HG03442 (cell line): ENCODE data around the gene STX8.

Source experiments
- ATAC-seq: cut with Tn5 transposase; IDR thresholded peaks from one replicate; pipeline ENCODE4 v1.9.1; 2021; ENCODE audit warnings: mild to moderate bottlenecking, moderate library complexity; ENCODE audit not compliant: unreplicated experiment

Gene STX8

DNA sequence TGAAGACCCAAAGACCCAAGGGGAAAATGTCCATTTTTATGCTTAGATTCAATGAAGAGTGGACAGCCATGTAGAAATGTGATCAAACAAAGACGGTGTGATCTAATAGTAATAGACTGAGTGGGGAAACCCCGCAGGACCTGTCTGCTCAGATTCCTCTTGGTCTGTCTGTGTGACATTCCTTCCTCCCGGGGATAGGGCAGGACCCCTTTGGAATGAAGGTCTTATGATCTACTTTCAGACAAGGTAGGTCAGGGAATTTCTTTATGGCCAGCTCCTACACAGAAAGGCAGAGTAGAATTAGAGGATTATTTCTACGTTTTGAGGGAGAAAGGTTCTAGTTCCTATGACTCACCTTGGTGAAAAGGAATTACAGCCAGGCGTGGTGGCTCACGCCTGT, 267.6 kb downstream of the STX8 start:
- ATAC-seq = no peak

DNA sequence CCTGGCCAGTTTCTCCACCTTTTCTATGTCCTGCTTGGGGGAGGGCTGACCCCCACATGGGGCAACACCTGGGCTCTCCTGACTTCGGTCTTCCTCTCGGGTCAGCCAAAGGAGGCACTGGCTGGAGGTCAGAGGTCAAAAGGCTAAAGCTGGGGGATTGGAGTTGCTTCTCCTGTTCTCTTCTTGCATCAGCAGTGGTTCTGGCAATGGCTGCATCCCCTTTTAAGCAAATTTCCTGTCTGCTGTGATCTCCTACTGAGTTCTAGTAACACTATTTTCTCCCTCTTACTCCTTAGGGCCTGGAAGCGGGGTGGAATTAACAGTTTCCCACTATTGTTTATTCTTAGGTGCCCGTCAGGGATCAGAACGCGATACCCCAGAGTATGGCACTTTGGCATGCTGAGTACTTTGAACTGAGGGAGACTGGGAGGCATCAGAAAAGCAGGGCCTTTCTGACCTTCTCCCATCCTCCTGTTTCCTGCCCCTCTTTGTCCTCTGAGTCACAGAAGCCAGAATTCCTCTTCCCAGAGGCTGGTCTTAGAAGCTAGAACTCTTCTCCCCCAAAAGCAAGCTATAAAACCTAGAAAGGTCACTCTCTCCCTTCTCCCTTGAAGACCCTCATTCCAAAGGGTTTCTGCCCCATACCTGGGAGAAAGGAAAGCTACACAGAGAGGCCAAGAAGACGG, 268.2 kb downstream of the STX8 start:
- ATAC-seq = no peak

DNA sequence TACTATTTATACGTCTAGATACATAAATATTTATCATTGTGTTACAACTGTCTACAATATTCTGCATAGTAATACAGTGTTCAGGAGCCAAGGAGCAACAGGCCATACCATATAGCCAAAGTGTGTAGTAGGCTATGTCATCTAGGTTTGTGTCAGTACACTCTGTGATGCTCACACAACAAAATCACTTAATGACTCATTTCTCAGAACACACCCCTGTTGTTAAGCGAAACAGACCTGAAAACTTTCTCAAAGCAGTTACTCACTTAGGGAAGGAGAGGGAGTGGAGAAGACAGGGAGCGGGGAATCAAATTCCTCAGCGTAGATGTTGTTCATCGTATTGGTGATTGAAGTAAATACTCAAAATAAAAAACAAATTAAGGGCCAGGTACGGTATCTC, 269.5 kb downstream of the STX8 start:
- ATAC-seq = no peak

DNA sequence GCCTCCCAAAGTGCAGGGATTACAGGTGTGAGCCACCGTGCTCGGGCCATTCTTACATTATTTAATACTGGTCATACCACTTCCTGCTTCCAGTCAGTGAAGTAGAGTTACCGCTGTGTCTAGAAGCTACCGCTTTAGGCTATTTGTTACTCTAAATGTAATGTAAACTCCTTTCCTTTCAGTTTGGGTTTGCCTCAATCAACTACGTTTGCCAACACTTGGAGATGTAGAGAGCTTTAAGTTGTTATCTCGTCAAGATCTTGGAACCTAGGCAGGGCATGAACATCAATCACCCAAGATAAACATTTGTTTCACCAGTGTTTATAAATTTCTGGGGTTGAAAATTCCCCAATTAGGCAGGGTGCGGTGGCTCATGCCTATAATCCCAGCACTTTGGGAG, 275.9 kb downstream of the STX8 start:
- ATAC-seq = no peak

DNA sequence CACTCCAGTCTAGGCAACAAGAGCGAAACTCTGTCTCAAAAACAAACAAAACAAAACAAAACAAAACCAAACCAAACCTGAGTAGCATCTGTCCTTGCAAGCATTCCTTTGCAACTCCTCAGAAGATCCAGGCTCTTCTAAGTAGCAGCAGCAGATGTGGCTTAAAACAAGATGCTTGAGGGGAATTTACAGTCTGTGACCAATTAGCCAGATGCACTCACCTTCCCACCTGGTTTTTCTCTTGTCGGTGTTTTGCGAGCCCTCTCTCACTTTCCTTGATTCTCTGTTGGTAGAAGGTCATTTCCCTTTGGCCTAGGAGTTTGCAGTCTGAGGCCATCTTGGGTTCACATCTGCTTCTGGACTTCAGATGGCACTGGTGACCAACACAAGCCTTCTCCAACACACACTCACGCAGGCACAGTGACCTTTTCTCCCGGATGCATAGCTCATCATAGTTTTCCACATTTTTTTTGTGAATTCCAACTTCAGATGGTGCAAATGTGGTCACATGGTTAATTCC, 276.8 kb downstream of the STX8 start:
- no peak for ATAC-seq

DNA sequence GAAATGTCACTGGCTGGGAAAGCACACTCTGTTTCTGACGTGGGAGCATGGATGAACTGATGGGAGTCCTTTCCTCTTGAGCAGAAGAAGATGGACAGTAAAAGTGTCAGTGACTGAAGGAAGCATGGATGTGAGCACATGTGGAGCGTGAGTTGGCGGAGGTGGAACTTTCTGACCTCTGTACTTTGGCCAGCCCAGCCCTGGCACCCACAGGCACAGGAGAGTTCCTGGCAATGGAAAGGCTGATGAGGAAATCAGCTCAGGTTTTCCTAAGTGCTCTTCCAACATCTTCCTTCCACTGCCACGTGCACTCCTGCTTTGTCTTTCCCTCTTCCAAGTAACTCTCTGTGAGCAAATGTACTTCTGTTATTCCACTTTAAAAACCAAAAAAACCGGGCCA, 277.5 kb downstream of the STX8 start:
- no peak for ATAC-seq

DNA sequence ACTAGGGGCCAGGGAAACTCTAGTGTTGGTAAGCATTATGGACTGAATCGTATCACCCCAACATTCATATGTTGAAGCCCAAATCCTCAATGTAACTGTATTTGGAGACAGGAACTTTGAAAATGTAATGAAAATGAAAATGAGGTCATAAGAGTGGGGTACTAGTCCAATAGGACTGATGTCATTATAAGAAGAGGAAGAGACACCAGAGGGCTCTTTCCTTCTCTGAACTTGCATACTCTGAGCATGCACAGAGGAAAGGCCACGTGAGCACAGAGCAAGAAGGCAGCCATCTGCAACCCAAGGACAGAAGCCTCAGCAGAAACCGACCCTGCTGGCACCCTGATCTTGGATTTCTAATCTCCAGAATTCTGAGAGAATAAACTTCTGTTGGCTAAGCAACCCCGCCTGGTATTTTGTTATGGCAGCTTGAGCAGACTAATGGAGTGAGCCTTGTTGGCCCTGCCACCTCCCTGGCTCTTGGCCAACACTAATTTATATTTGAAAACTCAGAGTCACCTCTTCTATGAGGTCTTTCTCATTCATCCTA, 280.9 kb downstream of the STX8 start:
- no peak for ATAC-seq

DNA sequence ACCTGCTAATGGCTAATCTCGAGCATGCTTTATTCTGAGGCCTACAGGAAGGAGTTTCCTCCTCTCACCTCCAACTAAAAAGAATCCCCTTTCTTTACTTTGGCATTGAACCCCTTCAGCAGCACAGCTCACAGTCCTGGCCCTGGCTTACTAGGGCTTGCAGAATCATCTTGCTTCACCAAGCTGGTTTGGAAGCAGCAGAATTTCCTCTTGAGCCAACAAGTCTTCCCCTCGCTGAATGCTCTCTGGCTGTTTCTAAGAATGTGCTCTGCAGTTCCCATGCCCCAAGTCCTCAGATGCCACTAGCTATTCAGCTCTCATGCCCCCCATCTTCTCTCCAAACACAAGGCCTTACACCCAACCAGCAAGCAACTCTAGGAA, 283.1 kb downstream of the STX8 start:
- no peak for ATAC-seq

DNA sequence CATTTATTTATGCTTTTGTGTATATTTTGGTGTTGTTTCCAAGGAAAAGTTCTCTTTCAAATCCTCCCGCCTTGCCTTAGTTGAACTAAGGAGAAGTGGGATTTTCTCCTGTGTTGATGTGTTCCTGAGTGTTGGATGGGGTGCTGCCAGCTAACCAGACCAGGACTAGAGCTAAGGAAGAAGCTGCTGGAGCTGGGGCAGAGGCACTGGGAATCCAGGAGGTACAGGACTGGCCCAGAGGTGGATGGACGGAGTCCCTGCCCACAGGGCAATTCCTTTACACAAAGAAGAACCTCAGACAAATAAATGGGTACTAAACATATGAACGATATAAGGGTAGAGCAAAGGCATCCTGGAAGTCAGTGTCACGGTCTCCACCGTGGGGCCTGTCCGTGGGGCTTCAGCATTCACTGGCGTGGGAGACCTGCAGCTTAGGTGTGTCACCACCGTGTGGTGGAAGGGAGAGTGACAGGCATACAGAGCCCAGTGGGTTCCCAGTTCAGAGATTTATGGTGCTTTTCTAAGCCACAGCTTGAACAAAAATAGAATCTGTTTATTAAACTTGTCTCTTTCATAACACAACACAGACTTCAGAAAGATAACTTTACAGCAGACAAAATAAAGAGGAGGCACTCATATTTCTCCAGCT, 283.6 kb downstream of the STX8 start:
- ATAC-seq = no peak

DNA sequence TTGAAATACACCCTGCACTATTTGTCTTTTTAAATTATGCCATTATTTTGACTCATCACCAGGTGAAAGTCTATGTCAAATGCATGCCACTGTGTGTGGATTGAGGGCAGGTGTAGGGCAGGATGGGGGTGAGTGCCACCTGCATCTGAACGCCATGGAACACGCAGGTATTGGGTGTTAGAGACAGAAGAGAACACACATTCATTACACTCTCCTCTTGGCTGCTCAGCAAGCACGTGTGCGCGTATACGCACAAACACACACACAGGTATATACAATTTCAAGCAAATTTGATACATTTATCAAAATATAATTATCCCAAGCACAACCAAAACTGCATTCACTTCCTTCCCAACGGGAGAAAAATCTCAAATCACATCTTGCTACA, 285.4 kb downstream of the STX8 start:
- no peak for ATAC-seq

DNA sequence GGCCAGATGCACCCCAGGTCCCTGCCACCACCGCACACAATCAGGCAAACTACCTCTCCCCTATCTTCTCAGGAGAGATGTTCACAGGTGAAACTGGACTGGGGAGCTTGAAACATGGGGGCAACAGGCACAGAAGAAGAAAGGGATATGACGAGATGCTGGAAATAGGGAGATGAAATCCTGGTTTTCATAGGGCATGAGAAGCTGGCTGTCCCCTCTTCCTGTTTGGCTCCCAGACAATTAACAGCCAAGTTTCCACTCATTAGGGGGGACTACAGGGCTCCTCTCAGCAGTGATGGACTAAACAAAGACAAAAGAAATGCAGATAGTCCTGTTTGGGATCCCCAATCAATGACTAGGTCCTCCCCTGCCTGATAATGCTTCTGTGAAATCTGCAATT, 288.3 kb downstream of the STX8 start:
- ATAC-seq = no peak

DNA sequence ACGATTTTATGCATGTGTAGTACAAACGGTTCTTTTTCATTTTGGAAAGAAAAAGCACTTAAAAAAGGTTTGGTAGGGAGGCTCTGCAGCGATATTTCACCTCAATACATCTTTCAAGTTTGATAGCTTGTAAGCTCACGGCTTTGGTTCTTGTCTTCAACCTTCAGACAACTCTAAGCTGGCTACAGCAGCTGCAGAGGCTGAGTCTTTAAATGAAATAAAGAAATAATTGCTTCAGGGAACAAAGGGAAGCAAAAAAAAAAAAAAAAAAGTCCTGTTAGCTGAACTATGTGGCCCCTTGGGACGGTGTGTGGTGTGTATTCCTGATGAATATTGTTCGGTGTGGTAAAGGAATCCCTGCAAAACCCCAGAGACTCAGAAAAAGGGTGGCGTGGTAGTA, 289.2 kb downstream of the STX8 start:
- no peak for ATAC-seq

DNA sequence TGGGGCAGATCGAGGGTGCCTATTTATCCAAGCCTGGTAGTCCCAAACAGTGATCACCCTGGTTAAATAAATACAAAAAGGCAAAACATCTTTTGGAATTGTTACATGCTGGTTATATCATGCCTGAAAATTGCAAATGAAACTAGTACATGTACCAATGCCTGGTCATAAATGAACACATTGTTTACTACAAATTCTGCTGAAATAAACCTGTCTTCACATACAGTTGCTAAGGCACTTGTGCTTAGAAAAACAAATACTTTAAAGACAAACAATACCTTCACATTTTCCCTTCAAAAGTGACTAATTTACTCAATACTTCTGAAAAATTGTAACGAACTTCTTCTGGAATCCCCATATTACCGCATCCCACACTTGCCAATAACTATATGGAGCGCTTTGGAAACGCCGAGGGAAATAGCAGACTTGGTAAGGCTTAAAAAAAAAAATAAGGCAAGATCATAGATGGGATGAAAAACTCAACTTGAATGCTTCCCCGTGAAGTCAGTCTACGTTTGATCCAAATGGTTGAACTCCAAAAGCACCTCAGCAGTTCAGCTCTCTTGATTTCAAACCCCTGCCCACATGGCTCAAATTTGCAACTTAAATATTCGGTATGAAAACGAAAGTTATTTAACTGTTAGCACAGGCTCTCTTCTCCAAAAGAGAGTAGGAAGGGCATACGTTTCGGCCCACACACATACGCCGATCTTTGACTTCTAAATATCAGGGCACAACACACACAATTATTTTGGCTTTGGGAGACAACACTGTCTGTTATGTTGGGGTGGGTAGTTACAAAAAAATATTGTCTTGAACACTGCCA, 289.8 kb downstream of the STX8 start:
- ATAC-seq = no peak

DNA sequence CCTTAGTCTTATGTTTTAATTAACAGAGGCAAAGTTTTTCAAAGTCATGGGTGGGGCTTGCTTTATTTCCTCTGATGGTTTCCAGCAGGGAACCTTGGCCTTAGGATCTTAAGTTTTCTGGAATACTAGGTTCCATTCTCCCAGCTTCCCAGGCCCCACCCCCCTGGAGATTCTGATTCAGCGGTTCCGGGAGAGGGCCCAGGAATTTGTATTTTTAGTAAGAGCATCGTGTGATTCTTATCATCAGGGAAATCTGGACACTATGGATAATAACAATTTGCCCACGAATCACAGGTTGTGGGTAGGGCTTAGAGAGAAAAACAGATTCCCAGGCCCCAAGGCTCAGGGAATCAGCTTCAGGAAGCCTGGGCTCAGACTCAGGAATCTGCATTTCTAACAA, 290.7 kb downstream of the STX8 start:
- ATAC-seq = no peak

DNA sequence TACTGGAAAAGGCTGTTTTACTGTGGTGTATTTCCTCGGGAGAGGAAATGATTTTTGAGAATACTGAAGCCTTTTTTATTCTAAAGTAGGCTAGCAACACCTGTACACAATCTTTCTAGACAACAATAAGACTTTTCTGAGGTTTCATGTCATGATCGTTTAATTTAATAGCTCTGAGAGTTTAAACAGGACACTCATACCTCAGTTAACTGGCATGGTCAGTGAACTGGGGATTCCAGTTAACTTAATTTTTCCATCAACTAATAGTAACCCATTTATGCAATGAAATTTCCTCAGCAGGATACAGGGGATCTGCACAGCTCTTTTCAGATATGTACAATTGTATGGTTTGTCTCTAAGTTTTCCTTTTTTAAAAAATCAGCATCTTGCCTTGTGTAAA, 291.7 kb downstream of the STX8 start:
- ATAC-seq = no peak

DNA sequence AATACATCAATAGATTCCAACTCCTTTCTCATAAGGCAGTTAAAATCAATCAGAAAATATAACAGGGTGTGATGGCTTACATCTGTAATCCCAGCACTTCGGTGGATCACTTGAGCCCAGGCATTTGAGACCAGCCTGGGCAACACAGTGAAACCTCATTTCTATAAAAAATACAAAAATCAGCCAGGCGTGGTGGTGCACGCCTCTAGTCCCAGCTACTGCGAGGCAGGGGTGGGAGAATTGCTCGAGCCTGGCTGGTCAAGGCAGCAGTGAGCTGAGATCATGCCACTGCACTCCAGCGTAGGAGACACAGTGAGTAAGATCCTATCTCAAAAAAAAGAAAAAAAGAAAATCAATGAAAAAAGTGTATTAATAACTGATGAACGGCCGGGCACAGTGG, 295.7 kb downstream of the STX8 start:
- ATAC-seq = no peak

DNA sequence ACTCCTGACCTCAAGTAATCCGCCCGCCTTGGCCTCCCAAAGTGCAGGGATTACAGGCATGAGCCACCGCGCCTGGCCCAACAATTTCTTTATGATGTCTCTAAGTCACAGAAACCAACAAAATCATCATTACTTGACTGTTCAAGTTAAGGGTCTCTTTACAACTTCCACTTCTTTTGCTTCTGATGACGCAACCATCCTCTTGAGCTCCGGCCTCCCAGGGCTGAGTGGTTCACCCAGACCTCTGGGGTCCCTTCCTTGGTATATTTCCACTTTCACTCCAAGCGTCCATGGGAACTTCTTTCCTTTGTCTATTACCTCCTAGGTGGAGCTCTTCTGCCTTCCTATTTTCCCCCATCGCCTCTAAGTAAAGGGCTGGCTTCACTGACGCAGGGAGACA, 300.6 kb downstream of the STX8 start:
- no peak for ATAC-seq

DNA sequence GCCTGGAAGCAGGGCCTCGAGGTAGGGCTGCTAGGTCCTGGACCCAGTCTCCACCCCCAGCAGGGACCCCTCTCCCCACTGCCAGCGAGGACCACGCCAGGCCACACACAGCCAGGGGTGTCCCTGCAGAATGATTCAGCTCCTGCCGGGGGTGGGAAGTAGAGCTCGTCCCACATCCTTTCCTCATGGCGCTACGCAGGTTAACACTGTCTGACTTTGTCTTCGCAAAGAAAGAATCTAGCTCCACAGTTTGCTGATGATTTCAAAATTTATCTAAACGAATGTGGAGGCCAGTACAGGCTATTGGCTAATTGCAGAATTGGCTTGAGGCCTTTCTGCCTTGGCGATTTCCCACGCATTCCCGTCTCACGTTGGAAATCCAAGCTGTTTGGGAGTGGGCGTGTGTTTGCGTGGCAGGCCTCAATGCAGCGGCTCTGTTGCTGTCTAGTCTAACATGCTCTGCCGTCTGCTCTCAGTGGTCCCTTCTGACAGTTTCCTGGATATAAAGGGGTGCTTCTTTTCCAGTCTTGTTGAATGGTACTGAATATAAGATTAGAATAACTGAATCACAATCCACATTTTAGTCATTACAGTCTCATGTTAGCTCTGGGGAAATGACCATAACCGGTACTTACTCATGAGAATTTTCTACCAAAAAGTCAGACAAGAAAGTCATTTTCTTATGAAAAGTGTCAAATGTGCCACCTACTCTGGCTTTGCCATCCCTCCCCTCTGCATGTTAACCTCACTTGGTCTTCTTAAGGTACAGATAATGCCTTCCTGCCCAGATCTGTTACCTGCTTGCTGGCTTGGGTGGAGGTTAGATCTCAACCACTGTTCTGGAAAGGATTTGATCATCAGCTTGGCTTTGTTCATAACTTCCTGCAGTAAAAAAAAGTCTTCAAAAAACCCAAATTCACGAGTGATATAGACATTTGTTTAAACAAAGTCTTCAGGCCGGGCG, 301.9 kb downstream of the STX8 start:
- no peak for ATAC-seq

DNA sequence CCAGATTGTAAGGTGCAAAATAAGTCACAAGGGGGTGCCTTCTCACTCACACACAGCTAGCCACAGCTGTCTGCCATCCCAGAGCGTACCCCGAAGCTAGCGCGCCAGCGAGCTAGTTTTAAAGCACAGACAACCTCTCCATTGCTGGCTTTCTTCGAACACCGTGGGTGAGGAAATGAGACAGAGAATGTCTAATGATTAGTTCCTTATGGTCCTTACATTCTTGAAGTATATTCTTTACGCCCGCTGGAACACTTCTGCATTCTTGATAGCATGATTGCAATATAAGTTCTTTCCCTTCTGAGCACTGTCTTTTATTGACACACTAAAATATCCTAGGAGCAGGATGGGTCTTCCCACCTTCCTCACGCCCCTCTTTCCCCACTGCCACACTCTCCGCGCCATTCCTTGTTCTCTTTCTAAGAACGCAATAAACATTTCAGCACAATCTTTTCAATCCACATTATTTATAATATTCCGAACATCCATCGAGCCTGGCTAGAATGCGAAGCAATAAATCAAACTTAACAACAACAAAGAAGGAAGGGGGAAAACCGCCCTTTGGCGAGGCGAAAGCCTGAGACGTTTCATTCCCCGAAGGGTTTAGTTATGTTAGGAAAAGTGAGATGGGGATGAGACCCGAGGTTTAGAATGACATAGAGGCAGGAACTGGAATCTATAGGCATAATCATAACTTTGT, 303.0 kb downstream of the STX8 start:
- ATAC-seq = no peak

DNA sequence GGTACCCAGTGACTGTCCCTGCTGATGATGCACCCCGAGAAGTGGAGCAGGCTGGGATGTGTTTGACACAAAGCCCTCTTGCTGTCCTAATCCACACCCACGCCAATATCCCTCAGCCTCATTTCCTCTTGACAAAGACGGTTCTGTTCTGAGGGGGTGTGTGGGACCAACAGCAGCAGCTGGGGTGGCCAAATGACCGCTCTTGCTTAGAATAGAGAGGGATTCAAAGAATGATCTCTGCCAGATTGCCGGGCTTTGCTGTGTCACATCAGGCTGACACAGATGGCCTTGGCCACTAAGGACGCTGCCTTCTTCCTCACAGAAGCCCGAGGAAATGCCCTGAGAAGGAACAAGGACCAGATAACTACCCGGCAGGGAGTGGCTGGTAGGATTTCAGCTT, 303.6 kb downstream of the STX8 start:
- ATAC-seq = no peak
